CD8-positive, alpha-beta memory T cell (primary cell): ENCODE data around the gene TMEM220. TPM values are rescaled to one million over a fixed set of nuclear protein-coding genes. Genes with fewer than 3 reads are reported as not detected.

ENCODE experiments used
- CTCF ChIA-PET: fragments of 350-600 bp; sonication (Branson Sonifier 250); formaldehyde crosslinking; loops from one replicate; lab custom pipeline; 2021; ENCODE audit warnings: antibody characterized with exemption; lab: Charles Lee
- POLR2A ChIA-PET: fragments of 350-600 bp; sonication (Branson Sonifier 250); formaldehyde crosslinking; loops from one replicate; lab custom pipeline; 2021; ENCODE audit warnings: antibody characterized with exemption; lab: Charles Lee
- DNase-seq, 5 donors: peaks; one replicate each; pipeline versions ENCODE4 v3.0.0 to v3.0.0-alpha.2; 2020 to 2022; ENCODE audit warnings: mixed read lengths in 1 of 5
- H3K27ac ChIP-seq: one replicate; pipeline ENCODE4 v1.7.0; 2013; ENCODE audit warnings: low read depth, mild to moderate bottlenecking, low read length, moderate library complexity
- H3K27me3 ChIP-seq: 2 replicates; pipeline ENCODE4 v1.7.0; 2013; ENCODE audit warnings: low read length, mild to moderate bottlenecking; ENCODE audit not compliant: insufficient read depth, poor library complexity, severe bottlenecking
- H3K36me3 ChIP-seq: 2 replicates; pipeline ENCODE4 v1.7.0; 2013; ENCODE audit warnings: mild to moderate bottlenecking, low read length, moderate library complexity; ENCODE audit not compliant: insufficient read depth
- H3K4me1 ChIP-seq: 2 replicates; pipeline ENCODE4 v1.7.0; 2013; ENCODE audit warnings: mild to moderate bottlenecking, low read length, moderate library complexity; ENCODE audit not compliant: insufficient read depth
- H3K4me3 ChIP-seq: 2 replicates; pipeline ENCODE4 v1.7.0; 2013; ENCODE audit warnings: mild to moderate bottlenecking, low read length
- H3K9me3 ChIP-seq: 2 replicates; pipeline ENCODE4 v1.7.0; 2013; ENCODE audit warnings: mild to moderate bottlenecking, low read length
- H3K27ac Mint-ChIP-seq, 8 donors: one replicate each; pipeline ENCODE4 v1.8.0; 2020 to 2021; ENCODE audit warnings: mixed read lengths in 8 of 8, mild to moderate bottlenecking in 6 of 8, inconsistent platforms in 3 of 8, moderate library complexity in 3 of 8
- H3K27me3 Mint-ChIP-seq, 2 donors: one replicate each; pipeline ENCODE4 v1.8.0; 2020 to 2021; ENCODE audit warnings: mixed read lengths in 2 of 2, mild to moderate bottlenecking in 1 of 2, moderate library complexity in 1 of 2
- H3K36me3 Mint-ChIP-seq, 3 donors: one replicate each; pipeline ENCODE4 v1.8.0; 2020 to 2021; ENCODE audit warnings: mixed read lengths in 3 of 3, inconsistent platforms in 1 of 3, mild to moderate bottlenecking in 1 of 3
- H3K4me1 Mint-ChIP-seq, 3 donors: one replicate each; pipeline ENCODE4 v1.8.0; 2020 to 2021; ENCODE audit warnings: mixed read lengths in 3 of 3, inconsistent platforms in 1 of 3, mild to moderate bottlenecking in 1 of 3
- H3K4me3 Mint-ChIP-seq, 7 donors: one replicate each; pipeline ENCODE4 v1.8.0; 2020 to 2021; ENCODE audit warnings: mixed read lengths in 7 of 7, mild to moderate bottlenecking in 6 of 7, moderate library complexity in 4 of 7, inconsistent platforms in 2 of 7
- H3K9me3 Mint-ChIP-seq, 5 donors: one replicate each; pipeline ENCODE4 v1.8.0; 2020 to 2022; ENCODE audit warnings: mixed read lengths in 5 of 5, mild to moderate bottlenecking in 3 of 5, moderate library complexity in 2 of 5, inconsistent platforms in 1 of 5
- polyA plus RNA-seq: library from polyadenylated mRNA; unstranded; fragments of 300-500 nt; fragmentation: Illumina TruSeq; gene quantifications from one replicate; pipeline ENCODE4 v1.2.3, GENCODE V29; 2021
- total RNA-seq, 2 experiments: library from RNA; stranded (reverse); gene quantifications; one replicate each; pipeline ENCODE4 v1.2.3, GENCODE V29; 2021

Gene TMEM220
- total and polyA plus RNA-seq, 3 experiments from 2014 or later, result 0.55 to 1.4 (median 1.1) TPM

DNA sequence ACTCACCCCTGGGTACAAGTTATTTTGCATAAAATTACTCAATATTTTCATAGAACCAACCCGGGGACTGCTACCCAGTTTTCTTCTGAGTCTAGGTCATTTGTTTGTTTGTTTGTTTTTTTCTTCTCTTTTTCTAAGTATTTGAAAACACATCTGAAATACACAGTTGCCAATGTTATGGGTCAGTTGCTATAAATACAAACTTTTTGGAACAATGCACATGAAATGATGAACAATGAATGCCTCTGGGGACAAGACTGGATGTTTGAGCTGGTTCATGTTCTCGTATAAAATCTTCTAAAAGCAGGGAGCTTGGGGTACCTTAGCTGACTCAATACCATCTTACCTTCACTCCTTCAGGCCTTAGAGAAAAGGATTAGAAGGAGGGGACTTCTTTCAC lies 43.6 kb upstream of the TMEM220 start:
- Mint-ChIP-seq H3K4me1 (no peaks in the 10 kb centered on the region), H3K4me3 (no peak overlapping the region), H3K9me3 (peaks cover 6 to 21% (median 13%) of the 10 kb centered on the region in 5 donors), H3K27me3 (peaks cover 2 to 4% of the 10 kb centered on the region in 2 donors), H3K36me3 (peaks cover 0 to 12% (median 0%) of the 10 kb centered on the region in 3 donors), H3K27ac (no peak overlapping the region)
- Histone ChIP-seq H3K27ac (no peak overlapping the region), H3K36me3 (no peaks in the 10 kb centered on the region), H3K9me3 (peaks cover 4% of the 10 kb centered on the region), H3K4me1 (no peaks in the 10 kb centered on the region), H3K27me3 (no peaks in the 10 kb centered on the region), H3K4me3 (no peak overlapping the region)
- ChIA-PET POLR2A (no interaction called here), CTCF (interaction anchor here (1.6 kb wide), 1 partner anchor 71 kb away, joined by 3 read pairs; no protein-coding TSS in a partner anchor)
- no peak for DNase-seq

DNA sequence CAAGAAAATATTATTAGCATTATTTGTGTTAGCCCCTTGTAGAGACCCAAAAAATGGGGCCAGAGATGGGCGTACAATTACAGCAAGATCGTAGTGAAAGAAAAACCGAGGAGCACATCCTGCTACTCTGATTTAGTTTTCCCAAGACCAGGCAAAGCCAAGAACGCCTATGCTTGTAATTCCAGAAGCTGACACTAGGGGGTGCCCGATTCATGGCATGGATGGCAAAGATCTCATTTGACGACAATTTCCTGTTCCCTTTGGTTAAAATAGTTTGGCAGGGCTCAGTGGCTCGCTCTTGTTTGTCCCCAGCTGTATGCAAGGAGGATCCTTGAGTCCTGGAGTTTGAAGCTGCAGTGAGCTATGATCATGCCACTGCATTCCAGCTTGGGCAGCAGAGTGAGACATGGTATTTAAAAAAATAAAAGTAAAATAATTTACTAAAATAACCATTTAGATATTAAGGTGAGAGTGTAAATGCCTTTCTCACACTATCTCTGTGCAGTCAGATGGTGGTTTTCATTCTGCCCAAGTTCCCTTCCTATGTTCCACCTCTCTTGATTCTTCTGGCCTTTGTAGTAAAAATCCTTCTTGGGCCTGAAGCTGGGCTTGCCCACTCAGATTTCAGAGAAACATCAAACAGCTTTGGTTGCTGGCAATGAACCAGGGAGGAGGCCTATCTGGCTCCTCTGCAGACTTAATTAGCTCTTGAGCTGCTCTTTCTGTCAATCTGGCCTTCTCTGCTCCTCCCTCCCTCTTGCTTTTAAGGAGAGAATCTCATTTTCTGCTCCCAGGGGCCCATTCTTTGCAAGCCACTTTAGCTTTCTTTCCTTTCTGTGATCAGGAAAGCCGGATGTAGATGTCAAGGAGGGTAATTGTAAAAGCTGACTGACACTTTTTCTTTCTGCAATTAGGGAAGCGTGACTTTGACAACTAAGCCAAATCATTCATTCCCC lies 42.9 kb upstream of the TMEM220 start:
- DNase-seq, result peak in 1 of 5 donors; percentile 4
- Mint-ChIP-seq H3K36me3 (peaks cover 0 to 12% (median 0%) of the 10 kb centered on the region in 3 donors), H3K9me3 (peaks cover 6 to 21% (median 13%) of the 10 kb centered on the region in 5 donors), H3K27ac (no peak overlapping the region), H3K27me3 (peaks cover 2 to 4% of the 10 kb centered on the region in 2 donors), H3K4me1 (no peaks in the 10 kb centered on the region), H3K4me3 (no peak overlapping the region)
- ChIA-PET CTCF (interaction anchor here (1.0 to 1.6 kb wide), 2 partner anchors 9 to 72 kb away, joined by 3 read pairs; no protein-coding TSS in a partner anchor), POLR2A (no interaction called here)
- H3K4me1 ChIP-seq, result no peaks in the 10 kb centered on the region
- H3K27ac ChIP-seq, result no peak overlapping the region
- peaks cover 4% of the 10 kb centered on the region for H3K9me3 ChIP-seq
- no peaks in the 10 kb centered on the region for H3K27me3 ChIP-seq
- H3K4me3 ChIP-seq, result no peak overlapping the region
- H3K36me3 ChIP-seq, result no peaks in the 10 kb centered on the region

DNA sequence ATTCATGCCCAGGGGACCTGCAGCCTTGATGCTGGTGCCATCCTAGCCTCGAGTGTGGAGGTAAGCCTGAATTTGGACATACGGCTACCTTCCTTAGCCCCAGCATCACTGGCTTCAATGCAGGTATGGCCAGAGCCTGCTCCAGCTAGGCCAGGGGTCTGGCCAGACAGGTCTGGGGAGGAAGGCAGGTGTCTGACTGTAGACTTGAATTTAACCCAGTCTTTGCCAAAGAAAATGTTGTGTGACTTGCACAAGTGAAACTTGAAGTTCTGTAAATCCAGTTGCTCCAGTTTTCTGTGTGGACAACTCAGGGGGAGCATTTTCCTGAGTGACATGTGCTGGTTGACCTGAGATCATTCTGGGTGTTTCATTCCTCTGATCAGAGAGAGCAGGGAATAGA lies 41.3 kb upstream of the TMEM220 start:
- peaks cover 4% of the 10 kb centered on the region for H3K9me3 ChIP-seq
- peaks cover 6 to 21% (median 13%) of the 10 kb centered on the region in 5 donors for H3K9me3 Mint-ChIP-seq
- H3K36me3 ChIP-seq, result no peaks in the 10 kb centered on the region
- H3K4me3 ChIP-seq, result no peak overlapping the region
- H3K4me1 ChIP-seq, result no peaks in the 10 kb centered on the region
- H3K4me1 Mint-ChIP-seq, result no peaks in the 10 kb centered on the region
- H3K4me3 Mint-ChIP-seq, result no peak overlapping the region
- H3K27ac ChIP-seq, result no peak overlapping the region
- CTCF ChIA-PET, result no interaction called here
- H3K27ac Mint-ChIP-seq, result no peak overlapping the region
- POLR2A ChIA-PET, result no interaction called here
- no peaks in the 10 kb centered on the region for H3K27me3 ChIP-seq
- DNase-seq, result no peak
- H3K36me3 Mint-ChIP-seq, result peaks cover 0 to 13% (median 0%) of the 10 kb centered on the region in 3 donors
- H3K27me3 Mint-ChIP-seq, result peaks cover 3 to 4% of the 10 kb centered on the region in 2 donors

DNA sequence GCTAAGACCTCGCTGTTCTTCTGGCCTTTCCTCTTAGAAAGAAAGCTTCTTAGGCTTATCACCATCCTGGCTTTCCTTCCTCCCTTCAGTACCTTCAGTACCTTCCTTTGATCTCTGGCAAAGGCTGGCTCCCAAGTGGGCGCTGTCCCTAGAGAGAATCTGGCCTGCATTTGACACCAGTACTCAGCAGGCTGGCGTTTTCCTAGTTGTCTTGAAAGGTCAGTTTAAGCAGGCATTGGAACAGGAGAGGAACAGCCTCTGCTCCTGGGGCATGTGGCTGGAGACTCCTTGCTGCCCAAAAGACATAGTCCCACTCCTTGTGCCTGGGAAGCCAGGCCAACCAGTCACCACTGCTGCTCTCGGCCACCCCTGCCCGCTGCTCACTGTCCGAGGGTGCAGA lies 40.0 kb upstream of the TMEM220 start:
- Histone ChIP-seq H3K4me3 (no peak overlapping the region), H3K27ac (no peak overlapping the region), H3K4me1 (no peaks in the 10 kb centered on the region), H3K36me3 (no peaks in the 10 kb centered on the region), H3K9me3 (peaks cover 4% of the 10 kb centered on the region), H3K27me3 (no peaks in the 10 kb centered on the region)
- Mint-ChIP-seq H3K9me3 (peaks cover 6 to 15% (median 10%) of the 10 kb centered on the region in 5 donors), H3K4me1 (no peaks in the 10 kb centered on the region), H3K27me3 (peaks cover 3 to 4% of the 10 kb centered on the region in 2 donors), H3K36me3 (peaks cover 0 to 8% (median 0%) of the 10 kb centered on the region in 3 donors), H3K4me3 (no peak overlapping the region), H3K27ac (no peak overlapping the region)
- ChIA-PET CTCF (no interaction called here), POLR2A (no interaction called here)
- no peak for DNase-seq

DNA sequence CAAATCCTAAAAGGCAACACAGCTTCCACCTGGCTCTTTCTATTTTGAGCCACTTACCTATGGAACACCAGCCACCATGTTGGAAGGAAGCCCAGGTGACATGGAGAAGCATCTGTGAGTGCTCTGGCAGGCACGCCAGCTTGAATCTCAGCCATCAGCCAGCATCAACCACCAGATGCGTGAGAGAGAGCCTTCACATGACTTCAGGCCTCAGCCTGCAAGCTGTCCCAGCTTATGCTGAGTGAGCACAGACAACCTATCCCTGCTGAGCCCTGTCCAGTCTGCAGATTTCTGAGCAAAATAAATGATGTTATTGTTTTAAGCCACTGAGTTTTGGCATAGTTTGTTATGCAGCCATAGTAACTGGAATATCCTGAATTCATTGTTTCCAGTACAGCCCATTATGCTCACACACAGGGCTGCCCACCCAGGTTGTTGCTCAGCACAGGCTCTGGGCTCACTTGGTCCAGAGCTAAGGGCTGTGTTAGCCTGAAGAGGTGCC lies 39.0 kb upstream of the TMEM220 start:
- Mint-ChIP-seq H3K36me3 (peaks cover 0 to 8% (median 0%) of the 10 kb centered on the region in 3 donors), H3K4me3 (no peak overlapping the region), H3K9me3 (peaks cover 6 to 15% (median 10%) of the 10 kb centered on the region in 5 donors), H3K4me1 (no peaks in the 10 kb centered on the region), H3K27ac (peak overlapping the region in 2 of 8 donors; percentile 2 to 16), H3K27me3 (peaks cover 1 to 7% of the 10 kb centered on the region in 2 donors)
- POLR2A ChIA-PET, result no interaction called here
- no peaks in the 10 kb centered on the region for H3K36me3 ChIP-seq
- CTCF ChIA-PET, result no interaction called here
- H3K27ac ChIP-seq, result no peak overlapping the region
- peaks cover 4% of the 10 kb centered on the region for H3K9me3 ChIP-seq
- no peaks in the 10 kb centered on the region for H3K4me1 ChIP-seq
- H3K27me3 ChIP-seq, result no peaks in the 10 kb centered on the region
- no peak overlapping the region for H3K4me3 ChIP-seq
- DNase-seq, result no peak

DNA sequence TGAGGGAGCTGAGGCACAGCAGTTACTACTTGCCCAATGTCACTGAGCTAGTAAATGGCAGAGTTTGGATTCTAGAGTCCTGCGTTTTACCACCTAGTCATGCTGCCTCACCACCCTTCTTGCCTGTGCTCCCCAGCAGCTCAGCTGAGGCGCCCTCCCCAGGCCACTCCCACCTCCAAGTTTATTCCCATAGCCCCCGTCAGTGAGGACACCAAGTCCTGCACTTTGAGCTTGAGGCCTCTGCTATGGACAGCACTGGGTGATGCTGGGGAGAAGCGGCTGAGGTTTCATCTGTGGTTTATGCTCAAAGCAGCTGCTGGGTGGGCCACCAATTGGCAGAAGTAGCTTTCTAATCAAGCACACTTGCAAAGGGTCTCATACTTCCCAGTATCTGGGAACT lies 37.4 kb upstream of the TMEM220 start:
- H3K4me3 Mint-ChIP-seq, result no peak overlapping the region
- H3K27me3 Mint-ChIP-seq, result peaks cover 4 to 8% of the 10 kb centered on the region in 2 donors
- CTCF ChIA-PET, result interaction anchor here (1.8 kb wide), 1 partner anchor 23 kb away, joined by 5 read pairs; no protein-coding TSS in a partner anchor
- Histone ChIP-seq H3K27ac (no peak overlapping the region), H3K4me1 (no peaks in the 10 kb centered on the region), H3K9me3 (peaks cover 1% of the 10 kb centered on the region), H3K27me3 (no peaks in the 10 kb centered on the region), H3K4me3 (no peak overlapping the region), H3K36me3 (no peaks in the 10 kb centered on the region)
- POLR2A ChIA-PET, result no interaction called here
- H3K9me3 Mint-ChIP-seq, result peaks cover 3 to 9% (median 7%) of the 10 kb centered on the region in 5 donors
- no peak overlapping the region for H3K27ac Mint-ChIP-seq
- H3K36me3 Mint-ChIP-seq, result peaks cover 0 to 8% (median 0%) of the 10 kb centered on the region in 3 donors
- no peak for DNase-seq
- no peaks in the 10 kb centered on the region for H3K4me1 Mint-ChIP-seq

DNA sequence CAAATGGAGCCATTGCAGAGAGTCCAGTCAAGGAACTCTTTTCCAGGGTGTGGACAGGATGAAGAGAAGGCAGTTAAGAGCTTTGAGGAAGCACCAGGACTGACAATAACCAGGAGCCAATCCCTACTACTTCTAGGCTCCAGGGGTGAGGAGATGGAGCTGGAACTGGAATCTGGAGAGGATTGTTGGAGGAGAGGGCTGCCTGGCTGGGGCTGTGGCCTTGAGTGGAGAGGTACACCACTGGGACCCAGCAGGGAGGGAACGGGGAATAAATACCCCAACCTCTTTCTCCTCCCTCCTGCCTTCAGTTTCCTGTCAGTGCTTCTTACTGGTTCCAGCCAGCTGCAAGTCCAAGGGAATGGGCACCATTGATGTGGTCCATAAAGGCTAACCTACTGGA lies 32.2 kb upstream of the TMEM220 start:
- DNase-seq, result no peak
- H3K9me3 Mint-ChIP-seq, result no peaks in the 10 kb centered on the region
- Histone ChIP-seq H3K27me3 (no peaks in the 10 kb centered on the region), H3K9me3 (no peaks in the 10 kb centered on the region), H3K4me3 (no peak overlapping the region), H3K36me3 (no peaks in the 10 kb centered on the region), H3K27ac (no peak overlapping the region), H3K4me1 (no peaks in the 10 kb centered on the region)
- peaks cover 4 to 8% of the 10 kb centered on the region in 2 donors for H3K27me3 Mint-ChIP-seq
- H3K27ac Mint-ChIP-seq, result no peak overlapping the region
- no peaks in the 10 kb centered on the region for H3K4me1 Mint-ChIP-seq
- CTCF ChIA-PET, result no interaction called here
- H3K36me3 Mint-ChIP-seq, result peaks cover 0 to 3% (median 0%) of the 10 kb centered on the region in 3 donors
- H3K4me3 Mint-ChIP-seq, result no peak overlapping the region
- POLR2A ChIA-PET, result no interaction called here

DNA sequence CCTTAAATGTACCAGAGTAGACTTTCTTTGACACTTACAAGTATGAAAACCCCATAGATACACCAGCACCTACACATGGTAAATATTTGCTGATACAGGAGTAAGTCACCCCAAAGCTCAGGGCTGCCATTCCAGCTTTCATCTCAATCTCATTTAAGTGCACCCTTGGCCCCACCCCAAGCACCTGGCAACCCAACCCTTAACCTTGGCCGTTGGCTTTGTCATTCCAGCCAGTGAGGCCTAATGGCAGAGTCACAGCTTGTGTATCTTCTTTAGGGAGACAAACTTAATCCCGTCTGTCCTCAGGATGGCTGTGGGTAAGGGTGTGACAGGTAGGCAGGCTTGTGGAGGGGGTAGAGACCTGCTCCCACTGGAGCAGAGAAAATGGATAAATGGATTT lies 31.5 kb upstream of the TMEM220 start:
- ChIA-PET POLR2A (no interaction called here), CTCF (interaction anchor here (1.0 kb wide), 1 partner anchor 115 kb away, joined by 3 read pairs; no protein-coding TSS in a partner anchor)
- no peak for DNase-seq
- Mint-ChIP-seq H3K4me3 (no peak overlapping the region), H3K9me3 (no peaks in the 10 kb centered on the region), H3K27ac (no peak overlapping the region), H3K27me3 (peaks cover 4 to 7% of the 10 kb centered on the region in 2 donors), H3K36me3 (peaks cover 0 to 3% (median 0%) of the 10 kb centered on the region in 3 donors), H3K4me1 (no peaks in the 10 kb centered on the region)
- Histone ChIP-seq H3K27ac (no peak overlapping the region), H3K9me3 (no peaks in the 10 kb centered on the region), H3K4me3 (no peak overlapping the region), H3K4me1 (no peaks in the 10 kb centered on the region), H3K27me3 (no peaks in the 10 kb centered on the region), H3K36me3 (no peaks in the 10 kb centered on the region)
